Activated T-helper 1 cell treated with anti-CD3 and anti-CD28 coated beads, Interleukin-12 subunit alpha, Interleukin-12 subunit beta, Interleukin-2, Interleukin-4 antibody, amounts not matched to agents 30 ng/mL and 10 ng/mL and 1 ng/mL, durations not matched to agents 14 hours and 24 hours and 36 hours (primary cell): ENCODE measurements around the gene PHRF1. TPM values are rescaled to one million over a fixed set of nuclear protein-coding genes. Genes with fewer than 3 reads are reported as not detected.
A peak's percentile ranks its signal among the peaks of the same experiment; 100 is the strongest.

Source experiments
- DNase-seq: peaks from one replicate; pipeline ENCODE4 v3.0.0; 2021; ENCODE audit warnings: low spot score
- H3K27ac Mint-ChIP-seq: one replicate; pipeline ENCODE4 v1.8.0; 2021; ENCODE audit warnings: mild to moderate bottlenecking, mixed read lengths
- H3K27me3 Mint-ChIP-seq: one replicate; pipeline ENCODE4 v1.8.0; 2022; ENCODE audit warnings: mild to moderate bottlenecking, moderate library complexity, mixed read lengths; ENCODE audit not compliant: insufficient read depth
- H3K36me3 Mint-ChIP-seq: one replicate; pipeline ENCODE4 v1.8.0; 2021; ENCODE audit warnings: low read depth, mixed read lengths
- H3K4me1 Mint-ChIP-seq: one replicate; pipeline ENCODE4 v1.8.0; 2021; ENCODE audit warnings: low read depth, mixed read lengths
- H3K4me3 Mint-ChIP-seq: one replicate; pipeline ENCODE4 v1.8.0; 2021; ENCODE audit warnings: mild to moderate bottlenecking, moderate library complexity, mixed read lengths
- H3K9me3 Mint-ChIP-seq: one replicate; pipeline ENCODE4 v1.8.0; 2021; ENCODE audit warnings: mixed read lengths
- intact Hi-C: fragments of 100-400 bp; cut with micrococcal nuclease; formaldehyde crosslinking; loops from one replicate; pipeline ENCODE4 v1.15.1; 2024
- total RNA-seq: library from RNA; stranded (reverse); gene quantifications from 2 replicates; pipeline ENCODE4 v1.2.3, GENCODE V29; 2022

The PHRF1 gene
- total RNA-seq, 1 donor from 2014 or later, result 58.6 TPM

- Mint-ChIP-seq H3K27me3 (peaks cover 20% of the 10 kb centered on the region), H3K36me3 (peaks cover 10% of the 10 kb centered on the region), H3K4me3 (no peak within 1 kb of the TSS), H3K4me1 (peaks cover 20% of the 10 kb centered on the region), H3K9me3 (no peaks in the 10 kb centered on the region), H3K27ac (no peak within 1 kb of the TSS)
- intact Hi-C loops, result no loop called here
- DNase-seq, result no peak
These were observed 48.7 kb downstream of the PHRF1 start, which contains the start of gene CDHR5 for GRCh38 chr11:624705-625635. TSS of gene CDHR5 (minus strand) at chr11:624955. CDS start at chr11:624902, 53 bp downstream.

GRCh38 chr11:625636-626268 lies 49.5 kb downstream of the PHRF1 start:
- Mint-ChIP-seq H3K36me3 (peaks cover 10% of the 10 kb centered on the region), H3K27me3 (peaks cover 20% of the 10 kb centered on the region), H3K4me1 (peaks cover 20% of the 10 kb centered on the region), H3K4me3 (no peak overlapping the region), H3K9me3 (no peaks in the 10 kb centered on the region), H3K27ac (no peak overlapping the region)
- DNase-seq, result no peak
- intact Hi-C loops, result no loop called here

GRCh38 chr11:626475-627307 lies 50.4 kb downstream of the PHRF1 start, which contains the start of gene SCT:
TSS of gene SCT (minus strand) at chr11:627181. CDS start at chr11:627143, 38 bp downstream.
- no peak for DNase-seq
- H3K4me3 Mint-ChIP-seq, result no peak within 1 kb of the TSS
- peaks cover 20% of the 10 kb centered on the region for H3K27me3 Mint-ChIP-seq
- intact Hi-C loops, result no loop called here
- H3K27ac Mint-ChIP-seq, result peak within 1 kb of the TSS; percentile 74
- H3K4me1 Mint-ChIP-seq, result peaks cover 20% of the 10 kb centered on the region
- no peaks in the 10 kb centered on the region for H3K9me3 Mint-ChIP-seq
- peaks cover 10% of the 10 kb centered on the region for H3K36me3 Mint-ChIP-seq

GRCh38 chr11:627308-627576 lies 51.0 kb downstream of the PHRF1 start:
- intact Hi-C loops, result no loop called here
- peaks cover 10% of the 10 kb centered on the region for H3K36me3 Mint-ChIP-seq
- H3K27me3 Mint-ChIP-seq, result peaks cover 20% of the 10 kb centered on the region
- no peak for DNase-seq
- H3K4me1 Mint-ChIP-seq, result peaks cover 20% of the 10 kb centered on the region
- H3K4me3 Mint-ChIP-seq, result no peak overlapping the region
- no peak overlapping the region for H3K27ac Mint-ChIP-seq
- no peaks in the 10 kb centered on the region for H3K9me3 Mint-ChIP-seq

GRCh38 chr11:628056-628455 lies 51.8 kb downstream of the PHRF1 start:
- intact Hi-C loops, result loop anchor here (1.0 kb wide), 1 partner anchor 12 kb away; no protein-coding TSS in a partner anchor
- Mint-ChIP-seq H3K9me3 (no peaks in the 10 kb centered on the region), H3K27me3 (peaks cover 20% of the 10 kb centered on the region), H3K36me3 (peaks cover 10% of the 10 kb centered on the region), H3K4me3 (no peak overlapping the region), H3K27ac (peak overlapping the region; percentile 74), H3K4me1 (peaks cover 20% of the 10 kb centered on the region)
- no peak for DNase-seq

- H3K4me3 Mint-ChIP-seq, result peak overlapping the region; percentile 2
- intact Hi-C loops, result no loop called here
- no peaks in the 10 kb centered on the region for H3K9me3 Mint-ChIP-seq
- peak overlapping the region; percentile 4 for H3K27ac Mint-ChIP-seq
- peaks cover 20% of the 10 kb centered on the region for H3K27me3 Mint-ChIP-seq
- no peak for DNase-seq
- peaks cover 10% of the 10 kb centered on the region for H3K36me3 Mint-ChIP-seq
- peaks cover 20% of the 10 kb centered on the region for H3K4me1 Mint-ChIP-seq
These were observed 52.9 kb downstream of the PHRF1 start for GRCh38 chr11:629237-629583.

- no peak for DNase-seq
- Mint-ChIP-seq H3K9me3 (no peaks in the 10 kb centered on the region), H3K4me1 (peaks cover 20% of the 10 kb centered on the region), H3K36me3 (peaks cover 10% of the 10 kb centered on the region), H3K27me3 (peaks cover 17% of the 10 kb centered on the region), H3K27ac (no peak overlapping the region), H3K4me3 (no peak overlapping the region)
- intact Hi-C loops, result no loop called here
These were observed 54.6 kb downstream of the PHRF1 start for GRCh38 chr11:630871-631270.

GRCh38 chr11:635945-636510 lies 59.8 kb downstream of the PHRF1 start:
- no peak for DNase-seq
- Mint-ChIP-seq H3K27ac (no peak overlapping the region), H3K9me3 (no peaks in the 10 kb centered on the region), H3K36me3 (peaks cover 2% of the 10 kb centered on the region), H3K4me1 (no peaks in the 10 kb centered on the region), H3K4me3 (no peak overlapping the region), H3K27me3 (peaks cover 20% of the 10 kb centered on the region)
- intact Hi-C loops, result no loop called here

GRCh38 chr11:636511-637332 lies 60.5 kb downstream of the PHRF1 start, which contains the start of gene DRD4:
TSS of gene DRD4 (plus strand) at chr11:637269. CDS start at chr11:637305, 36 bp downstream.
- peaks cover 20% of the 10 kb centered on the region for H3K27me3 Mint-ChIP-seq
- H3K36me3 Mint-ChIP-seq, result peaks cover 2% of the 10 kb centered on the region
- no peak for DNase-seq
- no peaks in the 10 kb centered on the region for H3K4me1 Mint-ChIP-seq
- no peaks in the 10 kb centered on the region for H3K9me3 Mint-ChIP-seq
- H3K27ac Mint-ChIP-seq, result no peak within 1 kb of the TSS
- intact Hi-C loops, result no loop called here
- H3K4me3 Mint-ChIP-seq, result peak within 1 kb of the TSS; percentile 19

- Mint-ChIP-seq H3K27me3 (peaks cover 20% of the 10 kb centered on the region), H3K36me3 (peaks cover 2% of the 10 kb centered on the region), H3K4me3 (no peak overlapping the region), H3K9me3 (no peaks in the 10 kb centered on the region), H3K27ac (no peak overlapping the region), H3K4me1 (no peaks in the 10 kb centered on the region)
- intact Hi-C loops, result no loop called here
- DNase-seq, result no peak
These were observed 61.0 kb downstream of the PHRF1 start for GRCh38 chr11:637333-637592.

- no peak for DNase-seq
- intact Hi-C loops, result no loop called here
- Mint-ChIP-seq H3K4me3 (peak overlapping the region; percentile 19), H3K36me3 (peaks cover 2% of the 10 kb centered on the region), H3K9me3 (no peaks in the 10 kb centered on the region), H3K27ac (no peak overlapping the region), H3K27me3 (peaks cover 20% of the 10 kb centered on the region), H3K4me1 (no peaks in the 10 kb centered on the region)
These were observed 61.6 kb downstream of the PHRF1 start for GRCh38 chr11:637593-638521.
